GM21529 (cell line): ENCODE data around the gene FBXO27.
"Not testable (repeated sequence)": the region's sequence is repeated elsewhere in the genome, so short reads cannot be mapped to it uniquely, and the experiment has no call there.

ENCODE experiments used
- ATAC-seq: cut with Tn5 transposase; IDR thresholded peaks from one replicate; pipeline ENCODE4 v1.9.1; 2021; ENCODE audit not compliant: unreplicated experiment

FBXO27 gene

DNA sequence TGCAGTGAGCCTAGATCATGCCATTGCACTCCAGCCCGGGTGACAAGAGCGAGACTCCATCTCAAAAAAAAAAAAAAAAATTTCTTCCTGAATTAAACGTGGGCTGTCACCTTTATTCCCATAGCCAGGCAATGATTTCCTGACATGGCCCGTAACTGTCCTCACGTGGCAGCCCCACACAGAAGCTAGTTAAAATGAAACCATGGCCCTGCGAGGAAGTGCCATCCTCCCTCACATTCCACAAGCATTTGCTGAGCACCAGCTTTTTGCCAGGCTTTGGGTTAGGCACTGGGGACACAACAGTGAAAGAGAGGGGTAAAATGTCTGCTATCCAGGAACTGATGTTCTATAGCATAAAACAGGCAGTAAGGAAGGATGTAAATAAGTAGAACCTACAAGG, 13.2 kb upstream of the FBXO27 start:
- no peak for ATAC-seq

DNA sequence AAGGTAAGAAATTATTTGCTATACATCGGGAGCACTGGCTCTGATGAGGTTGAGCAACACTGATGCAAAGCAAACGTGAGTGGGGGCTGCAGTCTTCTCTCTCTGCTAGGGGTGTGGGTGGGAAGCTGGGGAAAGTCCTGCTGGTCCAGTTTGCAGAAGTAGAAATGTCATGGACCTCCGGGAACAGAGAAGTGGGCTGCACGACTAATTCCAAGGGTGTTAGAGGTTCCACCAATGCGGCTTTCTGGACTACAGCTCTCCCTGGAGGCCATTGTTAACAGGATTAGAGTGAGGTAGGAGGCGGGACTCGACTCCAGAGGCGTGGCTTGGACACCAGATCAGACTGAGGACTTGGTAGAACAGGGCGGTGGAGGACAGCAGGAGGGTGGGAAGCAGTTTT, 5.7 kb upstream of the FBXO27 start:
- no peak for ATAC-seq

DNA sequence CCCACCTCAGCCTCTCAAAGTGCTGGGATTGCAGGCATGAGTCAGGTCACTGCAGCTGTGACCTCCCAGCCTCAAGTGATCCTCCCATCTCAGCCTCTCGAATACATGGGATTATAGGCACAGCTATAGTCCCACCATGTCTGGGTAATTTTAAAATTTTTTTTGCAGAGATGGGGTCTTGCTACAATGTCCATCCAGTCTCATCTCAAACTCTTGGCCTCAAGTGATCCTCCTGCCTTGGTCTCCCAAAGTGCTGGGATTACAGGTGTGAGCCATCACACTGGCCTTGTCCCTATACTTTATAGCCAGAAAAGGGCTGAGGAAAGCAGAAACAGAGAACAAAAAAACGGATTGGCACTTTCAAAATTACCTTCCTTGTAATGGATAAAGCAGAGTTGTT, 4.8 kb upstream of the FBXO27 start:
- ATAC-seq: no peak

DNA sequence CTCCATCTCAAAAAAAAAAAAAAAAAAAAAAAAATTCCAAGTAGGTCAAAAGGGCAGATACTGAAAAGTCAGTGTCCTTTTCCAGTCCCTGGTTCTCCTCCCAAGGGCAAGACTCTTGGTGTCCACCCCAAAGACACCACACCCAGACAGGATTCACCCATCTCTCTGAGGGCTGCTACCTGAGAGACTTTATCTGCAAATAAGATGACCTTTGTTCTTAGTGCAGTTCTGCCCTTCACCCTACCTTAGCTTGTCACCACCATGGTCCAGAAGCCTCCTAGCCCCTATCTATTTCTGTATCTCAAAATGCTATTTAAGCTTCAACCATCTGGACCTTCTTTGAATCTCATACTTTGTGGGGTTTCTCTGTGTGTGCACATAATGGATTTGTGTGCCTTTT, 4.2 kb upstream of the FBXO27 start:
- no peak for ATAC-seq

DNA sequence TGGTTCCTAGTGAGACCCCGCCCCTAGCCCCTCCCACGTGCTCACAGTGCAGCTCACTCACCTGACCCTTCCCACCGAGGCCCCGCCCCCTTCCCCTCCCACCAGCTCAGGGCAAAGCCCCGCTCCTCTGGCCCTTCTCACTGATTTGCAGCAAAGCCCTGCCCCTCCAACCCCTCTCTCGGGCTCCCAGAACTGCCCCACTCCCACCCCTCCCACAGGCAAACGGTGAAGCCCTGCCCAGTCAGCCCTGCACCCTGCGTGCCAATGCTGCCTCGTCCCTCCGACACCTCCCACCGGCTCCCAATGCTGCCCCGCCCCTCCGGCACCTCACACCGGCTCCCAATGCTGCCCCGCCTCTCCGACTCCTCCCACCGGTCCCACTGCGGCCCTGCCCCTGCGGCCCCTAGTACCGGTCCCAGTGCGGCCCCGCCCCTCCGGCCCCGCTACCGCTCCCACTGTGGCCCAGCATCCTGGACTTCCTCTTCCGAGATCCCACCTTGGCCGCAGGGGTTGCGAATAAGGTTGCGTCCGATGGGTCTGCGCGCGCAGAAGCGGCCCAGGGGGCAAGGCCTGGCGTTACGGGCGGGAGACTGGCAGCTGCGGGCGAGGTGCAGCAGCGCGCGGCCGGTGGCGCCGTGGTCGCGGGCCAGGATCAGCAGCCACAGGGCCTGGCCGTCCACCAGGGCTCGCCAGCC, 834 bp downstream of the FBXO27 start:
- peak; percentile 61 for ATAC-seq

DNA sequence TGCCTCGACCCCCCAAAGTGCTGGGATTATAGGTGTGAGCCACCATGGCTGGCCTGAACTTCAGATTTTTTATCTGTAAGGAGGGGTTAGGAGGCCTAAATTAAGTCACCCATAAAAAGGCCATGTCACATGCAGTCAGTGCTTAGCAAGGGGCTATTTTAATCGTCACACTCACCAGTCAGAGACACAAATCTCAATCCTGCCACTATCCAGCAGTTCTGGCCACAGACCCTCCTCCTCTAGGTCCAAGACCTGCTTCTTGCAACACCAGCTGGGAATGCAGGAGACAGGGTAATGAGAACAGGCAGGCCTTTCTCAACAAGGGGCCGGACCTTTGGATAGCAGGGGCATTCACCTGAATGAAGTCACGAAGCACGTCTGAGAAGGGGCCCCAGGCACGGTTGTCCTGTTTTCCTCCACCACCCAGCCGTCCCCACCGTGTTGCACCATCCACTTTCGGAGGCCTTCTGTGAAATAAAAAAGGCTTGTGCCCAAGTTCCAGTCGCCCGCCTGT, 1.4 kb downstream of the FBXO27 start:
- no peak for ATAC-seq

DNA sequence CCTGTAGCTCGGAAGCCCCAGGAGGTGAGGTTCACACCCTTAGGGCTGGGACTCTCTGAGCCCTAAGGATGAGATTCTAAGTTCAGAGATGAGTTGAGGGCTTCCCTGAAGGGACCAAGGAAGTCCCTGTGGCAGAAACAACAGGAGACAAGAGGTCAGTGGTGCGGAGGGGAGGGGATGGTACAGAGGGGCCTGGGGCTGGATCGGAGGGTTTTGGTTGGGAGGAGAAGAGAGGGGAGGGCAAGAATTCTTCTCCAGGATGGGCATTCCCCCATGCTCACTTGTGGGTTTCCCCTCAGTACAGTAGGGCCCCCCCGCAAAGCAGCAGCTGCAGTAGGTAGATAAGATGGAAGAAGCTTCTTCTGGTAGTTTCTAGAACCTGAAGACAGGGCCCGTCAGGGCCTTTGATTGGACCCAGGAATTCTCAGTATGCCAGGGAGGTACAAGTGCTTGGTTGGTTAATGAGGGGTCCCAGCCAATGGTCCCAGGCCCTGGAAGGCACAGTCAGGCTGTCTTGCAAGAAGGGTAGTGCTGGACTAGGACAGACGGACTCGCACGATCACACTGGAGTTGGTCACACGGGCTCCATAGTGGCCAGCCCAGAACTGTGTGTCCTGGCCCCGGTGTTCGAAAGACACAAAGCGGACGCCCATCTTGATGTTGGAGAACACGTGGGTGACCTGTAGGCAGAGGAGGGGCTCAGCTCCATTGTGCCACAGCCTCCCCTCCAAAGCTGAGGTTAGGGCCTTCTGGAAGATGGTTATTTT, 7.3 kb downstream of the FBXO27 start:
- no peak for ATAC-seq

DNA sequence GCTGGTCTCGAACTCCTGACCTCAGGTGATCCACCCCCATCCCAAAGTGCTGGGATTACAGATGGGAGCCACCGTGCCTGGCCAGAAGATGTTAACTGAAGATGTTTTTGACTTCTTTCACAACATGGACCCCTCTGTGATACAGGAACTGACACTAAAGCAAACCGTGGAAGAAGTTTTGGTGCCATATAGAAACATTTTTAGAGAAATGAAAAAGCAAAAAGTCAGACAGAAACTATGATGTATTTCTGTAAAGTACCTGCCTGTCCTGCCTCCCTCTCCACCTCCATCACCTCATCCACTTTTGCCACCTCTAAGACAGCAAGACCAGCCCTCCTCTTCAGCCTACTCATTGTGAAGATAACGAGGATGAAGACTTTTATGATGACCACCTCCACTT, 11.3 kb downstream of the FBXO27 start:
- no peak for ATAC-seq

DNA sequence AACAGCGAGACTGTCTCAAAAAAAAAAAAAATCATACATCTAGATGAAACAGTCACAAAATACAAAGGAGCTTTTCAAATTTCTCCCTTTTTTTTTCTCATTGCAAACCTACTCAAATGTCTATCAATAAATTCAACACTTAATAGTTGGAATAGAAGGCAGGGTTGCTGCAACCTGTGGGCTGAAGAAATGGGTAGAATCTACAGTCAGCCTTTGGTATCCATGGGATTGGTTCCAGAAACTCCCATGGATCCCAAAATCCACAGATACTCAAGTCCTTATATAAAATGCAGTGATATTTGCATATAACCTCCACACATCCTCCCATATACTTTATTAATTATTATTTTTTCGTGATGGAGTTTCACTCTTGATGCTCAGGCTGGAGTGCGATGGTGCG, 14.7 kb downstream of the FBXO27 start:
- ATAC-seq: no peak

DNA sequence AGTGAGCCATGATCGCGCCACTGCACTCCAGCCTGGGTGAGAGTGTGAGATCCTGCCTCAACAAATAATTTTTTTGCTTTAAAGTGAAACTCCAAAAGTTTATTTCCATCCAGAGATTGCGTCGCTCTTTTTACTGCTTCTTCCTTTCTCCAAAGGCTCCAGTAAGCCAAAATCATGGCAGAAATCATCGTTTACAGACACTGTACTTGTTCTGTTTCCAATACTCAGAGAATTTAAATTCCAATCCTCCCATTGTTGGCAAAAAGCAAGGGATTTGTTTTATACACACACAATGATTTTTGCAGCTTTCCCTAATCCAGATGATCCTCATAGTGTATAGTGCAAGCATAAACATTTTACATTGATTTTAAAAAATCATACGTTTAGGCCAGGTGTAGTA, 15.3 kb downstream of the FBXO27 start:
- no peak for ATAC-seq

DNA sequence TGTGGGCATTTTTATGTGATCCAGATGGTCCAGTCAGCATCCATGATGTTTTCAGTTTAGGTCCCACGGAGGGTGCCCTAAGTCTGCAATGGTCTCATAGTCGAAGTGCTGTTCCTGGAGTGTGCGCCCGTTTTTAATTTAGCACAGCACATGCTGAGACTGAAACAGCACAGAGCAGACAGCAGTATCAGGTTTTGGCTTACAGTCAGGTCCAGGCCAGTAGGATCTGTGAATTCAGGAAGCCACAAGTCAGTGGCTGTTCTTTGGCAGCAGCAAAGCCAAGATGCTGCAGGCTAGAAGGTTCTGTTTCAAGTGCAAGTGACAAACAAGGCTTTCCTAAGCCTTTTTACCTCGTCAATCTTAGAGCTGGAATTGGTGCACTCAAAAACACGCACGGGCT, 18.3 kb downstream of the FBXO27 start:
- ATAC-seq: no peak

DNA sequence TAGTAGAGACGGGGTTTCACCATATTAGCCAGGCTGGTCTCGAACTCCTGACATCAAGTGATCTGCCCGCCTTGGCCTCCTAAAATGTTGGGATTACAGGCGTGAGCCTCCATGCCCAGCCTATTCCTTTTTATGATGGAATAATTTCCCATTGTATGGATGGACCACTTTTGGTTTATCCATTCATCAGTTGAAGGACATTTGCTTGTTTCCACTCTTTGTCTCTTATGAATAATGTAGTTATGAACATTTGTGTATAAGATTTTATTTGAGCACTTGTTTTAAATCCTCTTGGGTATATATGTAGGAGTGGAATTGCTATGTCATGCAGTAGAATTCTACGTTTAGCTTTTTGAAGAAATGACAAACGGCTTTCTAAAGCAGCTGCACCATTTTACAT, 23.3 kb downstream of the FBXO27 start:
- ATAC-seq: no peak

DNA sequence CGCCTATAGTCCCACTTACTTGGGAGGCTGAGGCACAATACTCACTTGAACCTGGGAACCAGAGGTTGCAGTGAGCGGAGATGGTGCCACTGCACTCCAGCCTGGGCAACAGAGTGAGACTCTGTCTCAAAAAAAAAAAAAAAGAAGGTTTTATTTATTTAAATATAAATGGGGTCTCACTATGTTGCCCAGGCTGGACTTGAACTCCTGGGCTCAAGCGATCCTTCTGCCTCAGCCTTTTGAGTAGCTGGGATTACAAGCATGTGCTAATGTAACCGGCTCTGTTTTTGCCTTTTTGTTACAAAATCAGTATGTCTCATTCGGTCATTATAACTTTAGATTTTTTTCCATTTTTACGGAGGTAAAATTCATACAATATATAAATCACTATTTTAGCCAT, 24.2 kb downstream of the FBXO27 start:
- no peak for ATAC-seq

DNA sequence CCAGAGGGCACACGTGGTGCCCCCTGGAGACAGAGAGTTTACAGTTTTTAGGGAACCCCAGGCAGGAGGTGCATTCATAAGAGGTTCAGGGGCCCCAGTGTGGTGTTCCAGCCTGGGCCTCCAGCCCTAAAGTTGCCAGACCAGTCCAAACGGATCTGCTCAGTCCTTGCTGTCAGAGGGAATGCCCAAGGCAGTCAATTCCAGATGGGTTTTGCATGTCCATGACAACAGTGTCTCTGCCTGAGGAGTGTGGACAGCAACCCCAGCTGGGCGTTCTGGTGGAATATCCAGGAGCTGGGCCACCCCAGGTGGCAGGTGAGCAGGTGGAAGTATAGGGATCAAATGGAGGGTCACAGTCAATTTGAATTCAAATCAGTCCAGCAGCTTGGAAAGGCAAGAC, 25.3 kb downstream of the FBXO27 start:
- ATAC-seq: no peak

DNA sequence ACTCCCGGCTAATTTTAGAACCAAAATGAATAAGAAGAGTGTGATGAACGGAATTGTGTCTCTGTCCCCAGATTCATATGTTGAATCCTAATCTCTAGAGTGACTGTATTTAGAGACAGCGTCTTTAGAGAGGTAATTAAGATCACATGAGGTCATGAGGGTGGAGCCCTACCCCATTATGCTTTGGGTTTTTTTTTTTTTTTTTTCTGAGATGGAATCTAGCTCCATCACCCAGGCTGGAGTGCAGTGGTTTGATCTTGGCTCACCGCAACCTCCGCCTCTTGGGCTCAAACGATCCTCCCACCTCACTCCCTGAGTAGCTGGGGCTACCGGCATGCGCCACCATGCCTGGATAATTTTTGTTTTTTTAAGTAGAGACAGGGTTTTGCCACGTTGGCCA, 27.9 kb downstream of the FBXO27 start:
- ATAC-seq: no peak

DNA sequence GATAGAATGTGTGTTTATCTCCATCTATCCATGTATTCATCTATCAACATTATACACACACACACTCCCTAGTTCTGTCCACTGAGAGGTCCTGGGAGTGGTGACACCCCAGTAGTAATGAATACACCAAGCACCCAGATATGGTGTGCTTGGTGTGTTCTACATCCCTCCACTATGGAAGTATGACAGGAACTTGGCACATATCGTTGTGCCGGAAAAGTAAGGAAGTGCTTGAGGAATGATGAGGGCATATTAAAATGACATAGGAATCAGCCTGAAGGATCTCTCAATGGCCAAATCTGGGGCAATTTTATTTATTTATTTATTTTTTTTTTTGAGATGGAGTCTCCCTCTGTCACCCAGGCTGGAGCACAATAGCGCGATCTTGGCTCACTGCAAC, 28.6 kb downstream of the FBXO27 start:
- ATAC-seq: no peak

DNA sequence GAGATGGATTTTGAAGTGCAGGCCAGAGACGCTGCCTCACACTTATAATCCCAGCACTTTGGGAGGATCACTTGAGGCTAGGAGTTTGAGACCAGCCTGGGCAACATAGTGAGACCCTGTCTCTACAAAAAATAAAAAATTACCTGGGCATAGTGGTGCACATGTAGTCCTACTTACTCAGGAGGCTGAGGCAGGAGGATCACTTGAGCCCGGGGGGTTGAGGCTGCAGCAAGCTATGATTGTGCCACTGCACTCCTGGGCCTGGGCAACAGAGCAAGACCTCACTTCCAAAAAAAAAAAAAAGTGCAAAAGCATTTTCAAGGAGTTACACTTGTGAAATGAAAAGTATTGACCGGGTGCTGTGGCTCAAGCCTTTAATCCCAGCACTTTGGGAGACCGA, 29.2 kb downstream of the FBXO27 start:
- no peak for ATAC-seq

DNA sequence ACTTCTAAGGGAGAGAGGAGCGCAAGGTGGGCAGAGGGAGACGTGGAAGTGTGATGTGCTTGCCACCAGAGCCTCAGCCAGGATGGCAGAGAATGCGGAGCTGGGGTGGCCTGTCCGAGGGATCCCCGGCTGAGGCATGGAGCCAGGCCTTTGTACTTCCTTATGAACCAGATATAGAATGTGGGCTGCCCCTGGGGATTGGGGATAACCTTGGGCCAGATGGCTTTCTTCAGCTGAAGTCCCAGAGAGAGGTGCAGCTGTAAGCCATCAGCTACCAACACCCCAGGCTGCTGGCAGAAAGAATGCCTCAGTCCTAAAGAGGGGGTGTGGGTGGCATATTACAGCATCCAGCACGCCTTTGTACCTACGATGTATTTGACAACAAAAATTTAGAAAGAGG, 31.3 kb downstream of the FBXO27 start:
- no peak for ATAC-seq

DNA sequence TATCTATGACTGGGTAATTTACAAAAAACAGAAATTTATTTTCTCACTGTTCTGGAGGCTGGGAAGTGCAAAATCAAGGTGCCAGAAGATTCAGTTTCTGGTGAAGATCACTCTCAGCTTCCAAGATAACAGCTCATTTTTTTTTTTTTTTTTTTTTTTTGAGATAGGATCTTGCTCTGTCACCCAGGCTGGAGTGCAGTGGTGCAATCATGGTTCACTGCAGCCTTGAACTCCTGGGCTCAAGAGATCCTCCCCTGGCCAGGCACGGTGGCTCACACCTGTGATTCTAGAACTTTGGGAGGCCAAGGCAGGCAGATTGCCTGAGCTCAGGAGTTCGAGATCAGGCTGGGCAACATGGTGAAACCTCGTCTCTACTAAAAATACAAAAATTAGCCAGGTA, 34.8 kb downstream of the FBXO27 start:
- not testable (repeated sequence) for ATAC-seq

DNA sequence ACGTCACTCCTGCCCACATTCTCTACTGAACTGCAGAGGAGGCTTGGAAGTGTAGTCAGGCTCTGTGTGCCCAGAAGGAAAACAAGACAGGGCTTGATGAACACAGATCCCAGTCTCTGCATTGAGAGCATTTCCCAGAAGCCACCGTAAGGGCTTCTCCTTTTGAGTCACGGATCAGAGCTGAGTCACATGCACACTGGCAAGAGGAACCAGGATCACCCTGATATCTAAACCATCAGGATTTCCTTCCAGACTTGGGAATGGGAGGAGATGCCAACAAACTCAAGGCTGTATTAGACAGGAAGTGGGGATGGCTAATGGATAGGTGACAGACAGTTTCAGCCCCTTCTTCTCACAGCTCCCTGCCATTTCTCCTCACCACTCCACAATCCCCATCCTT, 39.1 kb downstream of the FBXO27 start:
- no peak for ATAC-seq

DNA sequence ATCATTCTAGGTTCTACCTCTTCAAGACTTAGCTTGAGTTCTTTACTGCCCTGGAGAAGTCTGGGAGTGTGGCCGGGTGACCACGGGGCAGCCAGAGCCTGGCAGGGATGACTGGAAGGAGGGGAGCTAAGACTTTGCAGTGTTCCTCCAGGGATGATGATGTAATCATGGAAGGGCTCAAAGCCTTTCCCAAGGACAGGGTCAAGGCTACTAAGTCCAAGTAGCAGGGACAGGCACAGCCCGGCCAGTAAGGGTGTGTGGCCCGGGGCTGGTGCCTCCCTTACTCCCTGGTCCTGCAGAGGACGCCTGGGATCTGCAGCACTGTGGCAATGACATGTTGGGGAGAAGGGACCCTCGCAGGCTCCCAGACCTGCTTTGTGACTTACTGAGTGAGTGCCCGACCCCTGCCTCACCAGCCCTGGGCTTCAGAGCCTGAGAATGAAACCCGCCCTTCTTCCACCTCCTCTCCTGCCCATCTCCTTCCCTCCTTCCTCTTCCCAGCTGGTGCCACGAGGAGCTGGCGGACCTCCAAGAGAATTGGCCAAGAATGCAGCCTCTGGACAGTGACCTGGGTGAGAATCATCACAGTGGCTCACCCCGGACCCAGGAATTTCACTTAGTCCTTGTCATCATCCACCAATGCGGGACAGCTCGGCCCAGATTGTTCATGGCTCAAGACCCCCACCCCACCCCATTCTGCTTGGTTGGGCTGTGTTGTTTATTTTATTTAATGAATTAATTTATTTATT, 41.2 kb downstream of the FBXO27 start:
- no peak for ATAC-seq

DNA sequence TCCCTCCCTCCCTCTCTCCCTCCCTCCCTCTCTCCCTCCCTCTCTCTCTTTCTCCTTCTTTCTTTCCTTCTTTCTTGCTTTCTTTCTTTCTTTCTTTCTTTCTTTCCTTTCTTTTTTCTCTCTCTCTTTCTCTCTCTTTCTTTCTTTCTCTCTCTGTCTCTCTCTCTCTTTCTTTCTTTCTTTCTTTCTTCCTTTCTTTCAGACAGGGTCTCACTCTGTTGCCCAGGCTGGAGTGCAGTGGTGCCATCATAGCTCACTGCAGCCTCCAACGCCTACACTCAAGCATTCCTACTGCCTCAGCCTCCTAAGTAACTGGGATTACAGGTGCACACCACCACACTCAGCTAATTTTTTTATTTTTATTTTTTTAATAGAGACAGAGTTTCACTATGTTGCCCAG, 42.7 kb downstream of the FBXO27 start:
- ATAC-seq: not testable (repeated sequence)
